Right lung (tissue), 5 donors: ENCODE results near the gene MAP1A. TPM values are rescaled to one million over a fixed set of nuclear protein-coding genes. Genes with fewer than 3 reads are reported as not detected.

ENCODE experiments used
- DNase-seq, 2 donors: peaks; one replicate each; pipeline ENCODE4 v3.0.0-alpha.2; 2013
- polyA plus RNA-seq, 5 donors: library from polyadenylated mRNA; unstranded; fragments of 120-200 nt; gene quantifications; one replicate each; pipeline versions ENCODE4 v1.2.1 to v1.2.3, GENCODE V29; 2013; ENCODE audit warnings: inconsistent platforms in 1 of 5, low replicate concordance in 1 of 5; ENCODE audit not compliant: insufficient read length in 5 of 5, insufficient read depth in 1 of 5

Gene MAP1A
- polyA plus RNA-seq, 5 donors: 5.8 to 9.3 (median 7.4) TPM

DNA sequence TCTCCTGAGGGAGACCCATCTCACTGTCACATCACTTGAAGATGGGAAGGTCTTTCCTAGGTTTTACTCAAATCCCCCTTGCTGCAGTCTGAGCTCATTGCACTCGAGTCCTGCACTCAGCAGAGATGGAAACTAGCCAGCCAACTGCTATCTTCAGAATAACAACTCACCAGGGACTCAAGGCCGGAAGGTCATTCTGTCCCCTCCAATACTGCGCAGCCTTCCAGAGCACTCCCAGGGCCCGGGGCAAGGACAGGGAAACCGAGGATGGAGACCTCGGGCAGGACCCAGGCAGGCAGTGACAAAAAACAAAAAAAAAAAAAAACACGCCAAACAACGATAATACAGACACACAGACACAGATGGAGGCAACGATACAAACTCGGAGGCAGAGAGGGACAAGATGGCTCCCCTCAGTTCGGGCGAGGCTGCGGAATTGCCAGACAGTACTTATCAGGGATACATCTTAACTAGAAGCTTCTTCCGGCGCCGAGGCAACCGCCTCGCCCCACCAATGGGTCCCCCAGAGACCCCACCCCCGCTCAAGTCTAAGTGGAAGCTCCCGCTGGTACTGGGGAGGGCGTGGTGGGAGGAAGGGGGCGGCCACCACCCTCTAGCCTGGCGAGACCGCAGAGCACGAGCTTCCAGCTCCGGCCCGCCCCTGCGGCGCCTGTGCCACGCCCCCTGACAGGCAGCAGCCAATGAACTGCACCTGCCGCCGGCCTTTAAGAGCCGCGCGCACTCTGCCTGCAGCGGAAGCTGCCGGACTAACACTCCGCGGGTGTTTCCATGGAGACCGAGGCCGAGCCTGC is 7.0 kb upstream of the MAP1A start:
- peak; percentile 97 to 98 for DNase-seq

DNA sequence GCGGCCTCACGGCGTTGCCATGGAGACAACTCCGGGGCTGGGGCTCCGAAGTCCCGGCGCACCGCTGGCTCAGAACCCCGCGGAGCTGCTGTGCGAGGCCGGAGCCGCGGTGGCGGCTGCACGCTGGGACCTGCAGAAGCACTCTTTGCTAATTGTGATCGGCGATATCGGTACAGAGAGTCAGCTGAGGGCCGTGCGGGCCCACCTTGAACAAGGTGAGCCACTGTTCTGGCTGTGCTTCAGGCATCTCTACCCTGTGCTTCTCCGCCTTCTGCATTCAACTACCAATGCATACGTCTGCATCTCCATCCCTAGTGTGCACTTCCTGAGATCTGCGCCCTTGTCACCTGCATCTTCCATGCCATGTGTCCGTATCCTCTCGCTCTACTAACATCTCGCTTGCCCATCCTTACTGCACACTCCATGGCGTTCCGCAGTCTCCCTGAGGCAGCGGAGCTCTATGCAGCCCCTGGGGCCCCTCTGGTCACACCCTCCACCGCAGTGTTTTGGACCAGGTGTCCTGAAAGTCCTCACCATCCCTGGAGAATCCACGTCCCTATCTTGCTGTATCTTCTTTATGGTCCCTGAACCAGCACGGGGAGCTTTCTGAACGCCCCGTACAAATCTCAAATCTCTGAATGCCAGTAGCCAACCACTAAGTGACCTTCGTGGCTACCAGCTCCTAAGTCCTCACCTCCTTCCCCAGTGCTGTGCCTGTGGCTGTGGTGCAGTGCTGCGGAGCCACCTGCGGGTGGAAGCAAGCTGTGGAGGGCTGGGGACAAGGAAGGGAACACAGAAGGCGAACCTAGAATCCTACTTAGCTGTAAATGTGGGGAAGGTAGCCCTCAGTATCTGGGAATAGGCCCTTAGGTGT is 6.2 kb upstream of the MAP1A start:
- DNase-seq: no peak

GRCh38 chr15:43513550-43513949 is 3.9 kb upstream of the MAP1A start:
- DNase-seq: no peak

GRCh38 chr15:43514241-43515057 is 3.0 kb upstream of the MAP1A start:
- no peak for DNase-seq

- no peak for DNase-seq
These were observed 1.7 kb upstream of the MAP1A start for GRCh38 chr15:43515741-43516140.

GRCh38 chr15:43516185-43516584 is 1.2 kb upstream of the MAP1A start:
- no peak for DNase-seq

DNA sequence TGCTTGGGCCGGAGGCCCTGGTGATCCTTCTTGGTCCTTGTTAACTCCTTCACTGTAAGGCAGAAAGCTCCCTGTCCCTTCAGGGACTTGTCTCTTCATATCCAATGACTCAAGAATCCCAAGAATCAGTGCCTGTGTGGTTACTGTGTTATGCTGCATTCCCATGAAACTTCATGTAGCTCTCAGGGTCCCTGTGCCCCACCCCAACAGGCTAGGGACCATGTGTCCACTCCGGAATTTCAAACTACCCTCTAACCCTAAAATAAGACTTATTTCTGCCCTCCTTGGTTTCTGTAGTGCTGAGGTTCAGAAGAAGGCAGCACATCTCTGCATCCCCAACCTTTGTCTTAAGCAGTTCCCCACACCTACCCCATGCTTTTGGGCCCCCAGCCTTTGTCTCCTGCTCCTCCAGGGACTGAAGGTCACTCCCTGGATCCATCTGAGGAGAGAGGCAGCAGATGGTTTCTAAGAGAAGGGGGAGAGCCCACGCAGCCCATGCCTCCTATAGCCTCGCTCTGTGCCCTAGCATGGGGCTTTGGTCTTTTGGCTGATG is 531 bp upstream of the MAP1A start:
- no peak for DNase-seq

DNA sequence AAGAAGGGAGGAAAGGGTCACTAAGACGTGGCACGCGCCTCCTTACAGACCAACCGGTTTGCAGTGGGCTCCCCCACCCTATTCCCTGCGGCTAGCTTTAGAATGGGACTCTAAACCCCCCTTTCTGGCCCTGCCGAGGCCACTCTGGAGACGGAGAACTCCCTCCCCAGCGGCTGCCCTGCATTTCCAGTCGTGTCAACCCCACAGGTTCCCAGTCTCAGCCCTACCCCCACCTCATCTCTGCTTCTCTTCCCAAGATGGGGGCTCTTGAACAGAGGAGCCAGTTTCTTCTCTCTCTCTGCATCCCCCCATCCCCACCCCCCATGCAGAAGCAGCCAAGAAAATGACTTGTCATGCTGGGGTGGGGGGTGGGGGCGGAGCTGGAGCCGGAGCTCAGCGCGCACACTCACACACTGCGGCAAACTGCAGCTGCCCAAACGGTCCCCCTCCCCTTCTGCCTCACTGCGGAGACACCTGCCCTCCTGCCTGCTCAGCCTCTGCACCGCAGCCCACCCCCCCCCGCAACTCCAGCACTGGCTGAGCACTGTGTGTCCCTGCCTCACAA is 871 bp downstream of the MAP1A start:
- DNase-seq: peak; percentile 43 to 45

DNA sequence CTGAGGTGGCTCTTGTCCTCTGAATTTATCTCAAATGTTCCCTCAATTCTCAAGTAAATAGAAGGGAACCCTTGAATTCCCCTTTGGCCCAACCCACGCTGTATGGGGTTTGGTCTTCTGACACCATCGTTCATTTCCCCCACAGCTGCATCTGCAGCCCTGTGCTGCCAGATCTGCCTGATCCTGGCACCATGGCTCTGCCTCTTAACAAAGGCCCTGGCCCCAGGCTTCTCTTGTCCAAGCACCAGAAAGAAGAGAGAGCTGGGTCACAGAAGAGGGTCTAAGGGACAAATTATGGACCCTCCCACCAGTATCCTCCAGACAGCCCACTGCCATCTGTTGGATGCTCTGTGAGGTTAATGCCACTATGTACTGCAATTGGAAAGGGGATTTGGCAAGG is 1.8 kb downstream of the MAP1A start:
- no peak for DNase-seq

DNA sequence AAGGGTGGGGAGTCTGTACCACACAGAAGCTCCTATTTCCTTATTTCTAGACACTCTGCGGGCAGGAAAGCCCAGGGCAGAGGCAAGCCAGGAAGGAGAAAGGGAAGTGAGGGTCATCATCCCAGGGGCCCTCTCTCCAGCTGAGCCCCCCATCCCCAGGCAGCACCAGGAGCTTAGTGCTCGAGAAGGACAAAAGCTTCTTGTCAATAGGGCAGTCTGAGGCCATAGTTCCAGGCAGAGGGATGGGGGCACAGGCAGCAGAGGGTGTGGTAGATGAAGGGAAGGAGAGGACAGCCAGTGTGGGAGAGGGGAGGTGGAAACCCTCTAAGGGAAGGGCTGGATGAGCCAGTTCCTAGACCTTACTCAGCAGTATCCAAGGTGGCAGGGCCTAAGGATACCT is 2.7 kb downstream of the MAP1A start:
- no peak for DNase-seq

- no peak for DNase-seq
These were observed 4.0 kb downstream of the MAP1A start for GRCh38 chr15:43521419-43521818.

DNA sequence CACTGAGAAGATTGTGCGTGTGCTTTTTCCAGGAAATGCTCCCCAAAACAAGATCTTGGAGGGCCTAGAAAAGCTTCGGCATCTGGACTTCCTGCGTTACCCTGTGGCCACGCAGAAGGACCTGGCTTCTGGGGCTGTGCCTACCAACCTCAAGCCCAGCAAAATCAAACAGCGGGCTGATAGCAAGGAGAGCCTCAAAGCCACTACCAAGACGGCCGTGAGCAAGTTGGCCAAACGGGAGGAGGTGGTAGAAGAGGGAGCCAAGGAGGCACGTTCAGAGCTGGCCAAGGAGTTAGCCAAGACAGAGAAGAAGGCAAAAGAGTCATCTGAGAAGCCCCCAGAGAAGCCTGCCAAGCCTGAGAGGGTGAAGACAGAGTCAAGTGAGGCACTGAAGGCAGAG is 4.8 kb downstream of the MAP1A start:
- DNase-seq: no peak

DNA sequence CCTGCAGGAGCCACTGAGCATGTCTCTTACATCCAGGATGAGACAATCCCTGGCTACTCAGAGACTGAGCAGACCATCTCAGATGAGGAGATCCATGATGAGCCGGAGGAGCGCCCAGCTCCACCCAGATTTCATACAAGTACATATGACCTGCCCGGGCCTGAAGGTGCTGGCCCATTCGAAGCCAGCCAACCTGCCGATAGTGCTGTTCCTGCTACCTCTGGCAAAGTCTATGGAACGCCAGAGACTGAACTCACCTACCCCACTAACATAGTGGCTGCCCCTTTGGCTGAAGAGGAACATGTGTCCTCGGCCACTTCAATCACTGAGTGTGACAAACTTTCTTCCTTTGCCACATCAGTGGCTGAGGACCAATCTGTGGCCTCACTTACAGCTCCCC is 6.2 kb downstream of the MAP1A start:
- no peak for DNase-seq

DNA sequence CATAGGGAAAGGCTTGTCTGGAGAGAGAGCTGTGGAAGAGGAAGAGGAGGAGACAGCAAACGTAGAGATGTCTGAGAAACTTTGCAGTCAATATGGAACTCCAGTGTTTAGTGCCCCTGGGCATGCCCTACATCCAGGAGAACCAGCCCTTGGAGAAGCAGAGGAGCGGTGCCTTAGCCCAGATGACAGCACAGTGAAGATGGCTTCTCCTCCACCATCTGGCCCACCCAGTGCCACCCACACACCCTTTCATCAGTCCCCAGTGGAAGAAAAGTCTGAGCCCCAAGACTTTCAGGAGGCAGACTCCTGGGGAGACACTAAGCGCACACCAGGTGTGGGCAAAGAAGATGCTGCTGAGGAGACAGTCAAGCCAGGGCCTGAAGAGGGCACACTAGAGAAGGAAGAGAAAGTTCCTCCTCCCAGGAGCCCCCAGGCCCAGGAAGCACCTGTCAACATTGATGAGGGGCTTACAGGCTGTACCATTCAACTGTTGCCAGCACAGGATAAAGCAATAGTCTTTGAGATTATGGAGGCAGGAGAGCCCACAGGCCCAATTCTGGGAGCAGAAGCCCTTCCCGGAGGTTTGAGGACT is 6.9 kb downstream of the MAP1A start:
- DNase-seq: no peak

DNA sequence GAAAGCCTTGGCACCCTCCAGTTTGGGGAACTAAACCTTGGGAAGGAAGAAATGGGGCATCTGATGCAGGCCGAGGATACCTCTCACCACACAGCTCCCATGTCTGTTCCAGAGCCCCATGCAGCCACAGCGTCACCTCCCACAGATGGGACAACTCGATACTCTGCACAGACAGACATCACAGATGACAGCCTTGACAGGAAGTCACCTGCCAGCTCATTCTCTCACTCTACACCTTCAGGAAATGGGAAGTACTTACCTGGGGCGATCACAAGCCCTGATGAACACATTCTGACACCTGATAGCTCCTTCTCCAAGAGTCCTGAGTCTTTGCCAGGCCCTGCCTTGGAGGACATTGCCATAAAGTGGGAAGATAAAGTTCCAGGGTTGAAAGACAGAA is 7.7 kb downstream of the MAP1A start:
- no peak for DNase-seq

- no peak for DNase-seq
These were observed 9.0 kb downstream of the MAP1A start for GRCh38 chr15:43526261-43526930.

GRCh38 chr15:43527016-43527801 is 9.8 kb downstream of the MAP1A start:
- DNase-seq: no peak

- no peak for DNase-seq
These were observed 10.6 kb downstream of the MAP1A start for GRCh38 chr15:43527802-43528541.

GRCh38 chr15:43528542-43529007 is 11.2 kb downstream of the MAP1A start:
- DNase-seq: no peak
